Stimulated activated CD4-positive, alpha-beta T cell treated with anti-CD3 and anti-CD28 coated beads, Interleukin-2, amount 100 ng/mL, for 4 hours (primary cell): ENCODE measurements around the gene LRRC61.

Experiments used
- DNase-seq: peaks from one replicate; pipeline ENCODE4 v3.0.0-alpha.2; 2020; ENCODE audit warnings: low read depth

LRRC61 gene

DNA sequence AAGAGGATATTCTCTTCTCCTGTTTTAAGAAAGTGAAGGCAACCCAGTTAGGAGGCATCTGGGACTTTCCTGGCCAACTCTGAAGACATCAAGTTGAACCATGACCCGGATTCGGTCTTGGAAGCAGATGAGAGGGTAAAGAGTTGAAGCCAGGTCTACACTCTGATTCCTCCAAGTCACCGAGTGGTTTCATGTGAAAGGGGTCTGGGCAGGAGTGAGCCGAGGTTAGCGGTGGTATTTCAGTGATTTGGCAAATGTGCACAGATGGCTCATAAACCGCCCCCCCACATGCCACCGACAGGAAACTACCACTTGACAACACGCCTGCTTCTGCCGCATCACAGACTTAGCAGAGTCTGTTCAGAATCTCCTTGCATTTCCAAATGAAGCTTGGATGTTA is 34.1 kb downstream of the LRRC61 start:
- DNase-seq: peak; percentile 63

- DNase-seq: no peak
These were observed 34.7 kb downstream of the LRRC61 start for GRCh38 chr7:150357771-150358427.

DNA sequence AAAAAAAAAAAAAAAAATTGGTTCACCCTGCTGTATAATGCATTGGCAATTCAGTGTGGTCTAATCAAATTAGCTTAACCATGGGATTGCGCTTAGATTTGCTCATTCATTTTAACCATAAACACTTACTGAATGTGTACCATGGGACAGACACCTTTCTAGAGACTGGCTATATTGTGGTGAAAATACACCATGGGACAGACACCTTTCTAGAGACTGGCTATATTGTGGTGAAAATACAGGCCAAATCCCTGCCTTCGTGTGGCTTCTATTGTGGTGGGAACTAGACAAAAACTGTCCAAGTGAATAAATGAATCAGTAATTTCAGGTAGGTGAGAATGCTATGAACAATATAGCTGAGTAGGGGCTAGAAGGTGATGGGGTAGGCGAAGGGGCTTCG is 35.3 kb downstream of the LRRC61 start:
- DNase-seq: no peak

DNA sequence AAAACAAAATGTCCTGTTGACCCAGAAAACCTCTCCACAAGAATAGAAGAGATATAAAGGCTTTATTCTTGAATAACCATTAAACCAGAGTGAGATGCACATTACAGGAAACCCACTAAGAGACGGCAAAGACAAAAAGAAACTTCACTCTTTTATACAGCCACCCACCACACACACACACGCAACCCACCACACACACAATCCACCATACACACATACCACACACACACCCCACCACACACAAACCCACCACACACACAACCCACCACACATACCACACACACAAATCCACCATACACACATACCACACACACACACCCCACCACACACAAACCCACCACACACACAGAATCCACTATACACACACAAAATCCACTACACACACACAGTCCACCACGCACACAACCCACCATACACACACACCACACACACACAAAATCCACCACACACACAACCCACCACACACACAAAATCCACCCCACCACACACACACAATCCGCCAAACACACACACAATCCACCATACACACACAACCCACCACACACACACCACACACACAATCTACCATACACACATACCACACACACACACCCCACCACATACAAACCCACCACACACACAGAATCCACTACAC is 36.0 kb downstream of the LRRC61 start:
- DNase-seq: no peak

DNA sequence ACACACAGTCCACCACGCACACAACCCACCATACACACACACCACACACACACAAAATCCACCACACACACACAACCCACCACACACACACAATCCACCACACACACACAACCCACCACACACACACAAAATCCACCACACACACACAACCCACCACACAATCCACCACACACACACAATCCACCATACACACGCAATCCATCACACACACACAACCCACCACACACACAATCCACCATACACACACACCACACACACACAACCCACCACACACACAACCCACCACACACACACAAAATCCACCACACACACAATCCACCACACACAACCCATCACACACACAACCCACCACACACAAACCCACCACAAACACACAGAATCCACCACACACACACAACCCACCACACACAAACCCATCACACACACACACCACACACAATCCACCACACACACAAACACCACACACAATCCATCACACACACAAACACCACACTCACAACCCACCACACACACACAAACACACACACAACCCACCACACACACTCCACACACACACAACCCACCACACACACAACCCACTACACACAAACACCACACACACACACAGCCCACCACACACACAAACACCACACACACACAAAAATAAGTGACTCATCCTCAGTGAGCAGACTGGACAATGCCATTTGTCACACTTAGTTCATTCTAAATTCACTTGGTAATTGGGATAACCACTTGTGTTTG is 36.6 kb downstream of the LRRC61 start:
- no peak for DNase-seq

GRCh38 chr7:150360363-150361058 is 37.4 kb downstream of the LRRC61 start:
- no peak for DNase-seq

GRCh38 chr7:150361402-150361801 is 38.2 kb downstream of the LRRC61 start:
- DNase-seq: no peak

DNA sequence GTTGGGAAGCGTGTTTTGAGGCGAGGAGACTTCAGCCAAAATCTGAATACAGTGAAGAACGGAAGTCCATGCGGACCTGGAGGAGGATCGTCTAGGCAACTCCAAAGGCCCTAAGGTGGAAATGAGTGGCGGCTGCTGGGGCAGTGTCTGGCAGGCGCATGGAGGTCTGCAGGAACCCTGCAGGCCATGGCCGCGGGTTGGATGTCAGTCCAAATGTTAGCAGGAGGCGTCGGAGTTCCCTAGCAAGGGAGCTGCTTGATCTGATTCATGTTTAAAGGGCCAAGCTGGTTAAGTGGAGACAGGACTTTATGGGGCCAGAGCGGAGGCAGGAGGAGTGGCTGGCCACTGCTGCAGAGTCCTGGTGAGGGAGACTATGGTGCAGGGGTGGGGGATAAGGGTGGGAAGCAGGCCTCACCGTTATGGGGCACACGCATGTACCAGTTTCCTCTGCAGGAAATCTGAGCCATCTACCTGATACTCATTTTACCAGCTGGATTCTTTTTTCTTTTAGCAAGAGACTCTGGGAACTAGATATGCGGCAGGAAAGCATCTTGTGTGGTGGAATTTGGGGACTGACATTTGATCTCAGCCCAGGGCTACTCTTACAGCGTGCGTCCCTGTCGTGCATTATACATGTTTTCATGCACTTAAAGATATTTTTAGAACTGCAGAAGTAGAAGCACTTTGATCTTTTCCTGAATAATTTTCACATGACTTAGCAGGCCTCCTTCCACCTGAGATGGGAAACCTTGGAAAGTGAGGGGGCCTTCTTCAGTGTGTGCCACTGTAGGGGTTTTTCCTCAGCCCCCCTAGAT is 38.9 kb downstream of the LRRC61 start:
- no peak for DNase-seq

DNA sequence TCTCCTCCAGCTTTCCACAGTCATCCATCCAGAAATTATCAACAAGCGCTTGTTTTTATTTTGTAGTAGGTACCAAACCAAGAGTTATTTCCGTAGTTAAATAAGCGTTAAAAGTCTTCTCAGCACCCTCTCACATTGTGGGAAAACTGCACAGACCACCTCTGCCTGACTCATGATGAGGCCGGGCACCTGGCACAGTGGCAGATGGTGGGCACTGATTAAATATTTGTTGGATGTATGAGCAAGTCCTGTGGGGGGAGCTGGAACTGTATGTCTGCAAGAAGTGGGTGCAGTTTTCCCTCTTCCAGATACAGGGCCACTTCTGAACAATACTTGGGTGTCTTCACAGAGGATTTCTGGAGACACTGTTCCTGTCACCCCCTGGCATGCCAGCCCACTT is 40.2 kb downstream of the LRRC61 start:
- no peak for DNase-seq

DNA sequence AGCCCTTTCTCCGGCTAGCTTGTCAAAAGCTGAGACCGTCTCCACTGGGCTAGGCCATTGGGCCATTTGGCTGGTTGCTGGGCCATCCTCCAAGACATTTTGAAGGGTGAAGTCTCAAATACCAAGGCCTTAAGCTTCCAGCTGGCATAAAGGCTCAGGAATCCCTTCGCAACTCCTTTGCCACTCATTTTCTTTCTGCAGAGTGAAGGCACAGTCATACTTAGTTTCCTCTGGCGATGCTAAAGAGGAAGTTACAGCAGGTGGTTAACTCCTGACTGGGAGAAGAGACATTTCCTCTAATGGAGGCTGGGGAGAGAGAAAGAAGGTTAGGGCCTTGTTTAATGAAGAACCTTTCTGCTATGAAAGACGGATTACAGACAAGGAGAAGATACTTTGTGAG is 40.7 kb downstream of the LRRC61 start:
- DNase-seq: no peak

DNA sequence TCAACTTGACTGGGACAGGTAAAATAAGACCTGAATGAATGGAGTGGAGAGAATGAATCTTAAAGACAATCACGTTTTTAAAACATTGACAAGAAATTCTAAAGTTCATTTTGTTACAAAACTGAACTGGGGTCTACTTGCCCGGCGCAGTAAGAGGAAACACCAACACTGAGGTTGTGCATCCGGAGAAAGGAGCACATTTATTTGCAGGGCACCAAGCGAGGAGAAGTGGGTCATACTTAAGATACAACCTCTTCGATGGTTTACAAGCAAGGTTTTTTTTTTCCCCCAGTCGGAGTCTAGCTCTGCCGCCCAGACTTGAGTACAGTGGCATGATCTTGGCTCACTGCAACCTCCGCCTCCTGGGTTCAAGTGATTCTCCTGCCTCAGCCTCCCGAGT is 42.0 kb downstream of the LRRC61 start:
- DNase-seq: no peak

DNA sequence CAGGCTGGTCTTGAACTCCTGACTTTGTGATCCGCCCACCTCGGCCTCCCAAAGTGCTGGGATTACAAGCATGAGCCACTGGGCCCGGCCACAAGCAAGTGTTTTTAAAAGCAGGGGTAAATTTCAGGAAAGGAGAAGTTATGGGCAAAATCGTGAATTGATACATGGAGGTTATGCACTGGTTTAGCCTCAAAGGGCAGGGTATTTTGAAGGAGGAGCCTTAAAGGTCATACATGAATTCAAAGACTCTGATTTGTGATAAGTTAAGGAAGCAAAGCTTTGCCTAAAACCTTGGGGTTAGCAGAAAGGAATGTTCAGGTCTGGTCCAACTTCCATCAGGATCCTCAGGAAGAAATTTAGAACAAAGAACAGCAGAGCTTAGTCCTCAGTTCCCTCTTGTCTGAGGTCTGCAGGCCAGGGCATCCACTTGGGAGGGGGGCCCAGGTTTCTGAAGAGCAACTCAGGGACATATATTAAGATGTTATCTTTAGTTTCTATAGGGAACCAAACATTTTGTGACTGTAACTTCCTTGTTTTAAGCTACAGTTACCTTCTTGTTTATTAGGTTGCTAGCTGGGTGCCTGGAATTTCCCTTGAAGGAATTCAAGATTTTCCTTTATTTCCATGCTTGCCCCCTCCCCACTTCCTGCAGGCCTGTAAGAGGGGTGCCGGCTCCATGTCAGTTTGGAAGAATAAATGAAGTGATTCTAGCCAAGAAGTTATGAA is 42.7 kb downstream of the LRRC61 start:
- no peak for DNase-seq

DNA sequence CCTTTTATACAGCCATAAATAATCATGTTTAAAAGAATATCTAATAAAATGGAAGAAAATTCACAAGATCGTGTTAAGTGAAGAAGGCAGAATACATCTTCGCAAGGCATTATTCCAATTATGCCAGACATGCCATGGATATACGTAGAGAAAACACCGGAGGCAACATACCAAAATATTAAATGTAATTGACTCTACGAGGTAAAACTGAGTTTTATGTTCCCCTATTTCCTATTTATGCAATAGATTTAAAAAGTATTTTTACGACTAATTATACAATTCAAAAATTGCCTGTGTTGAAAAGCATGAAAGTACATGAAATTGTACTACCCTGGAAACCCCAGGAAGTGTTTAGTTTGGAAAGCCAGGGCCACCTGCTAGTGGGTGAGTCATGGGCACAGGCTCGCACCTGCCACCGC is 44.5 kb downstream of the LRRC61 start:
- DNase-seq: no peak

- DNase-seq: peak; percentile 71
These were observed 45.1 kb downstream of the LRRC61 start, which contains the start of gene REPIN1 for GRCh38 chr7:150368096-150368883. Gene REPIN1, plus strand, starts transcription at chr7:150368822. Its CDS starts 890 bp downstream, at chr7:150369712.

DNA sequence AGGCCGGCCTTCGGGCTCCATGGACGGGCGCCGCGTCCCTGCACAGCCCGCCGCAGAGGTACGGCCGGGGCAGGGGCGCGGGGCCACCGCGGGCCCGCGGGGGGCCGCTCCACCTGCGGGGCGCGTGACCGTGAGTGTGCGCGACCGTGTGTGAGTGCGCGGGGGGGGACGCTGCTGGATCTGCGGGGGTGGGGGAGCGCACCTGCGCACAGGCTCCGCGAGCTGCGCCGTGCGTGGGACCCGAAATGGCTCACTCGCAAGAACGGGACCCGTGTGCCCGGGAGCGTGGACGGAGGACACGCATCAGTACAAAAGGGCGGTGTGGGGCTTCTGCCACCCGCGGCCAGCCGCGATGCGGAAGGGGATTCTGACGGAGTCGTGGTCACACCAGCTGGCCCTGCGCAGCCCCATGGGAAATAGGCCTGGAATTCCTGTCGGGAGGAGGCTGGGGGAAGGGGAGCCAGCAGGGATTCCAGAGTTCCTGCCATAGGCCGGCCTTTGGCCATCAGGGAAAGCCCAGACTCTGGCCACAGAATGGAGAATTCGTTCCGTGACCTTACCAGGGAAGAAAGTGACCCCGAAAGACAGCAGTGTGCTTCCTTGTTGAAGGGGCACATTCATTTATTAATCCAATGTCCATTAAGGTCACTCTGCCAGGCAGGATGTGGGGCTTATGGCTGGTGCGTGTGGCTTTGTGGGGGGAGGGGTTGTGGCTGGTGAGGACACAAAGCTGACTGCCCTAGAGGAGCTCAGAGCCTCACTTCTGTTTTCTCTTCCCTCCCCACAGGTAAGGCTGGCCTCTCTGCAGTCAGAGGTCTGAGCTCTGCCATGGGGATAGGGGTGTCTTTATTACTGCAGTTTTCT is 46.0 kb downstream of the LRRC61 start:
- peak; percentile 76 for DNase-seq

DNA sequence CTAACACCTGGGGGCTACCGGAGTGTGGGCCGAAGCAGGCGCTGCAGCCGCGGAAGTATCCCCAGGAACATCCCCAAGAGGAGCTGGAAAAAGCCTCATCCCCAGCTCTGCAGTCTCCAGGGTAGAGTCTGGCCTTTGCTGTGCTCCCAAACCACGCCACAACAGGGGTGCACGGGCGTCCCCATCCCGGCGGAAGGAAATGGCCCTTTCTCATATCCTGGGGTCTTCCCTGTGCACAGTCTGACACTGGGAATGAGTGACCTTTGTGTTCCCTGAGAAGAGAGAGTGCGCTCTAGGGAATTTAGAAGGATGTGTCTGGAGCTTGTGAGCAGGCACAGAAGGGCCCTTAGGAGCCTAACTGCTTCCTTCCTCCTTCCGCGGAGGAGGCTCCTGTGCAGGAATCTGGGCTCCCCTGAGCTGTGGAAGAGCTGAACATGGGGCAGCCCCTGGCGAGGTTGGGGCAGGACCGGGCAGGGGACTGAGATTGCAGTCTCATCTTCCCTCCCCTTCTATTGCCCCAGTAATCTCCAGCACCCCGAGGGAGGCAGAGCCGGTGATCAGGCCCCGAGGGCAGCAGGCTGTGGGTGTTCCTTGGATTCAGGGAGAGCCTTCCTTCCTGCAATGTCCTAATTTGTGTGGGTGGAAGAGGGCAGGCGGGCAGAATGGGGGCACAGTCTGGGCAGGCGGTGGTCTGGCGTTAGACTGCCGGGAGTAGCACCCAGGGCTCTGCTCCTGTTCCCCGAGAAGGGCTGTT is 46.8 kb downstream of the LRRC61 start:
- no peak for DNase-seq

DNA sequence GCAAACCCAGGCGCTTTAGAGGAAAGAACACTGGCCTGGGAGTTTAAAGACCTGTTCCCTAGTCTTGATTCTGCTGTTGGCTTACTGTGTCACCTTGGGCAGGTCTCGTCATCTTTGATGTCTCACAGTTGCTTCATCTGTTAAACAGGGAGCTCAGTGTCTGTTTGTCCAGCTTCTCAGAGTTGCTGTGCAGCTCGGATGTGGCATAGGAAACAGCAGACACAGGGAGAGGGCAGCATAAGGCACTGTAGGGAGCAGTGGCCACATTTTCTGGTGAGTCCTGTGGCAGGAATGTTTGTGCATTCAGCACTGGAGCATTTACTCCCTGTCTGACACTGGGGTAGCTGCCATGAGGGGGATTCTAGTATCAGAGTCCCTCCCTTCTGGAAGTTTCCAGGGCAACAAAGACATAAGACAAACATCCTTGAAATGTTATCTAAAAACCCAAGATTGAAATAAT is 47.5 kb downstream of the LRRC61 start:
- DNase-seq: no peak
